AG09319 (cell line): Measurements from ENCODE around the gene CDC34.
"Not testable (repeated sequence)": the region's sequence is repeated elsewhere in the genome, so short reads cannot be mapped to it uniquely, and the experiment has no call there.

Experiments
- DNase-seq: peaks from one replicate; pipeline ENCODE4 v3.0.0-alpha.2; 2010; ENCODE audit warnings: low read depth; ENCODE audit errors: extremely low read depth
- TF ChIP-seq, protein P1 (sequence below): IDR thresholded peaks from 2 replicates; pipeline ENCODE4 v1.5.1; 2011; ENCODE audit warnings: low read depth, mild to moderate bottlenecking, inconsistent platforms, low read length, moderate library complexity

CDC34 gene

DNA sequence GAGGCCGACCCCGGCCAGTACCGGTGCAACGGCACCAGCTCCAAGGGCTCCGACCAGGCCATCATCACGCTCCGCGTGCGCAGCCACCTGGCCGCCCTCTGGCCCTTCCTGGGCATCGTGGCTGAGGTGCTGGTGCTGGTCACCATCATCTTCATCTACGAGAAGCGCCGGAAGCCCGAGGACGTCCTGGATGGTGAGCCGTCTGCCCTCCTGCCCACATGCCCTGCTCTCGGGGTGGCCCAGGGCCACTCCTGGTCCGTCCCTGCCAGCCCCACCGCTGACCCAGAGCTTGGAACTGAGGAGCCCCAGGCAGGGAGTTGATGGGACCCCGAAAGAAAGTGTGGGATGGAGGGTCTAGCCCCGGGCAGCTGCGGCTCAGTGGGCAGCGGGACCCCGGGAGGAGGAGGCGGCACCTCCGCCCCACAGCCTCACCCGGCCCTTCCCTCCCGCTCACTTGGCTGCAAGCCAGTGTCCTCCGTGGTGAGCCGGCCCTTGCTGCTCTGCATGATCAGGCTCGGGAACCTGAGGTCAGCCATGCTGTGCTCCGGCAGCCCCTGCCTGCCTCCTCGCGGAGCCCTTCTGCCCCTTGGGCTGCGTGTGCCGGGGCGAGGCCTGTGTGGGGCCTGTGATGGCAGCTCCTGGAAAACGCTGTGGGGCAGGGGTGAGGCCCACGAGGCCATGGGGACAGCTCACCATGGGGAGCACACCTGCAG lies 50.0 kb downstream of the CDC34 start:
- TF ChIP-seq, protein P1, sequence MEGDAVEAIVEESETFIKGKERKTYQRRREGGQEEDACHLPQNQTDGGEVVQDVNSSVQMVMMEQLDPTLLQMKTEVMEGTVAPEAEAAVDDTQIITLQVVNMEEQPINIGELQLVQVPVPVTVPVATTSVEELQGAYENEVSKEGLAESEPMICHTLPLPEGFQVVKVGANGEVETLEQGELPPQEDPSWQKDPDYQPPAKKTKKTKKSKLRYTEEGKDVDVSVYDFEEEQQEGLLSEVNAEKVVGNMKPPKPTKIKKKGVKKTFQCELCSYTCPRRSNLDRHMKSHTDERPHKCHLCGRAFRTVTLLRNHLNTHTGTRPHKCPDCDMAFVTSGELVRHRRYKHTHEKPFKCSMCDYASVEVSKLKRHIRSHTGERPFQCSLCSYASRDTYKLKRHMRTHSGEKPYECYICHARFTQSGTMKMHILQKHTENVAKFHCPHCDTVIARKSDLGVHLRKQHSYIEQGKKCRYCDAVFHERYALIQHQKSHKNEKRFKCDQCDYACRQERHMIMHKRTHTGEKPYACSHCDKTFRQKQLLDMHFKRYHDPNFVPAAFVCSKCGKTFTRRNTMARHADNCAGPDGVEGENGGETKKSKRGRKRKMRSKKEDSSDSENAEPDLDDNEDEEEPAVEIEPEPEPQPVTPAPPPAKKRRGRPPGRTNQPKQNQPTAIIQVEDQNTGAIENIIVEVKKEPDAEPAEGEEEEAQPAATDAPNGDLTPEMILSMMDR, result no peak

DNA sequence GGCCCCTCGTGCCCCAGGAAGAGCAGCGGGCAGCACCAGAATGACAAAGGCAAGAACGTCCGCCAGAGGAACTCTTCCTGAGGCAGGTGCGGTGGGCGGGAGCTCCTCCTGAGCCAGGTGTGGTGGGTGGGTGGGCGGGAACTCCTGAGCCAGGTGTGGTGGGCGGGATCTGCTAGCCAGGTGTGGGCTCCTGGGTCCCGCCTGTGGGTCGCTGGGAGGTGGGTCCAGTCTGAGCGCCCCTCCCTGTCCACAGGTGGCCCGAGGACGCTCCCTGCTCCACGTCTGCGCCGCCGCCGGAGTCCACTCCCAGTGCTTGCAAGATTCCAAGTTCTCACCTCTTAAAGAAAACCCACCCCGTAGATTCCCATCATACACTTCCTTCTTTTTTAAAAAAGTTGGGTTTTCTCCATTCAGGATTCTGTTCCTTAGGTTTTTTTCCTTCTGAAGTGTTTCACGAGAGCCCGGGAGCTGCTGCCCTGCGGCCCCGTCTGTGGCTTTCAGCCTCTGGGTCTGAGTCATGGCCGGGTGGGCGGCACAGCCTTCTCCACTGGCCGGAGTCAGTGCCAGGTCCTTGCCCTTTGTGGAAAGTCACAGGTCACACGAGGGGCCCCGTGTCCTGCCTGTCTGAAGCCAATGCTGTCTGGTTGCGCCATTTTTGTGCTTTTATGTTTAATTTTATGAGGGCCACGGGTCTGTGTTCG lies 51.1 kb downstream of the CDC34 start:
- no peak for DNase-seq

More for the DNA sequence above, 50.0 kb downstream of the CDC34 start:
- no peak for DNase-seq

DNA sequence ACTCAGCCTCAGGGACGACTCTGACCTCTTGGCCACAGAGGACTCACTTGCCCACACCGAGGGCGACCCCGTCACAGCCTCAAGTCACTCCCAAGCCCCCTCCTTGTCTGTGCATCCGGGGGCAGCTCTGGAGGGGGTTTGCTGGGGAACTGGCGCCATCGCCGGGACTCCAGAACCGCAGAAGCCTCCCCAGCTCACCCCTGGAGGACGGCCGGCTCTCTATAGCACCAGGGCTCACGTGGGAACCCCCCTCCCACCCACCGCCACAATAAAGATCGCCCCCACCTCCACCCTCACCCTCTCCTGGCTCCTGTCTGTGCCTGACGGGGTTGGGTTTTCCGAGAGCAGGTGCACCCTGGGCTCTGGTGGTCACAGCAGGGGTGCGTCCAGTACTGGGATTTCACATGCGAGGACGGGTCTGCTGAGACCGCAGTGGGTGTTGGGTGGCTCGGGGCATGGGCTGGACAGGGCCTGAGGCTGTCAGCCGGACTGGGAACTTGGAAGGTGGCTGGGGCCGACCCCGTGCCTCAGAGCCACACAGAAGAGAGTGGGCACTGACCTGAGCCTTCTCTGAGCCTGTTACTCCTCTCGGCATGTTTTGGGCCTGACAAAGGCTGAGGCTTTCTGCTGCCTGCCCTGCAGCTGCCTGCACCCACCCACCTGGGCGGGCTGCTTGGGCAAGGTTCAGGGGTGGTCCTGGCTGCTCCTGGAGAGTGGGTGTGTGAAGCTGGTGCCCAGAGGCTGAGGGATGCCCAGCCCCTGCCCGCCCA lies 51.8 kb downstream of the CDC34 start:
- no peak for DNase-seq
- TF ChIP-seq, protein P1, result no peak

More for the DNA sequence above, 51.1 kb downstream of the CDC34 start:
- TF ChIP-seq, protein P1, result no peak

DNA sequence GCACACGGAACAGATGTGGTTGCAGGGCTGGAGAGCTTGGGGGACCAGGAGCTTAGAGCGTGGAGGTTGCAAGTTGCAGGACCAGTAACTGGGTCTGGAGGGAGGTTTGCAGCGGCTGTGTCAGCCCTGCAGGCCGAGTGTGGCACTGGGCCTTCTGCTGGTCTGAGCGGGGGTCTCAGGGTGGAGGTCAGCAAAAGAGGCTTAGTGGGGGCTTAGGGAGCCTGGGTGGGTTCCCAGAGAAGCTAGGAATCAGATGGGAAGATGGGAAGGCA lies 52.3 kb downstream of the CDC34 start:
- no peak for DNase-seq
- TF ChIP-seq, protein P1, result no peak

DNA sequence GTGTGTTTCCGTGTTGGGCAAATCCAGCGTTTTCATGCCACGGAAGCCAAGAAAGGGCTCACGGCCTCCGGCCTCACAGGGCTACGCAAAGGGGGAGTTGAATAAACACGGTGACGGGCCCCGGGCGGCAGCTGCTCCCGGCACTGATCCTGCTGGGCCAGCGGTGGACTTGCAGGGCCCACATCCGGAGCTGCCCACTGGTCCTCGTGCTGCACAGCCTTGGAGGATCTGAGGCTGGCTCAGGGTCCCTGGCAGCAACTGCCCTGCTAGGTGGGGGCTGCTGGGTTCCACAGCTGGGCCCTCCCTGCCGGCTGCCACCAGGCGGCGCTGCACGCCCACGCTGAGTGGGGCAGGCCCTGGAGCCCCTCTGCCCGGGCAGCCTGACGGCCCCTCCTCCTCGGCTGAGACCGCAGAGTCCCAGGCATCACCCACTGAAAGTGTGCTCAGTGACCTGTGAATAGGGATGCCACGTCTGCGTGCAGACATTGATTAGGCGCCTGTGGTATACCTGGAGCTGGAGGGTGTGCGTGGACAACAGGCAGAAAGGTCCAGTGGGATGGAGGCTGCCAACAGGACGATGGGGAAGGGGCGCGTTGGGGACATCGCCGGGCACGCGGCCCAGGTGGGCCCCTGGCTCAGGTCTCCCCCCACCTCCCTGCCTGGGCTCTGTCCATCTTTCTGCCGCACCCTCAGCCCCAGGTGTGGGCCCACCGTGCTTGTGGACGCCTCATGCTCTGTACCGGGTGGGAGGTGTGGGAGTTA lies 52.9 kb downstream of the CDC34 start:
- DNase-seq, result no peak
- TF ChIP-seq, protein P1, result peak; percentile 85

DNA sequence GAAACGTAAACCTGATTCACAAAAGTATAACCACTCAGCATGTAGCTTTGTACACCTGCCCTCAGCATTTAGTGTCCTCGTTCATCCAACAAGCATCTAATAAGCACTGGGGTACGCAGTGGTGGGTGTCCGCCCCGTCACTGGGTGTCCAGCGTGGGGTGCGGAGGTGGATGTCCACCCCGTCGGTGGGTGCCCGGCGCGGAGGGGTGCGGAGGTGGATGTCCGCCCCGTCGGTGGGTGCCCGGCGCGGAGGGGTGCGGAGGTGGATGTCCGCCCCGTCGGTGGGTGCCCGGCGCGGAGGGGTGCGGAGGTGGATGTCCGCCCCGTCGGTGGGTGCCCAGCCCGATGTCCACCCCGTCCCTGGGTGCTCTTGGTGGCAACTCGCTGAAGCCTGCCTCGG lies 53.6 kb downstream of the CDC34 start:
- DNase-seq, result not testable (repeated sequence)

DNA sequence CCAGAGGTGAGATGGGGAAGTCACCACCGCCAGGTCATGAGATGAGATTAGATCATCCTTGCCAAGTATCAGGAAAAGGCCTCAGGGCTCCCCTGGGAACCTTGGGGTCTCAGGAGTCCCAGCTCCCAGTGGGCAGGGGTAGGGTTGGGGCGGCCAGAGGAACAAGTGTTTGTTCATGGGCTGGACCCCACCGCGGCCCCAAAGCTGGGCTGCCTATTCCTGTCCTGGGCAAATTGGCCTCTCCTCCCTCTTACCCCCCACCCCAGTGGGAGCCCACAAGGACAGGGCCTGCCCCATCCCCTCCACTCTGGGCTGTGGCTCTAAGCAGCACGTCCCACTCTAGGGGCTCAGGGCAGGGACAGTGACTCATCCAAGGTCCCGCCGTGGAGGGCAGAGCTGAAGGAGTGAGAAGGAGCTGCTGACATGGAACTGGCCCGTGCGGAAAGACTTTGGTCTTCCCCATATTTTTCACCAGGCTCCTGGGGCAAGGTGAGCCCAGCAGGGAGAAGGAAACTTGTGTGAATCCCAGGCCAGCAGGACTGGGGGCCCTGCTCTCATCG lies 54.1 kb downstream of the CDC34 start:
- TF ChIP-seq, protein P1, result no peak
- no peak for DNase-seq
